ENCODE measurements around the gene POLR3H.
"Not testable (repeated sequence)": the region's sequence is repeated elsewhere in the genome, so short reads cannot be mapped to it uniquely, and the experiment has no call there.

Gene POLR3H

DNA sequence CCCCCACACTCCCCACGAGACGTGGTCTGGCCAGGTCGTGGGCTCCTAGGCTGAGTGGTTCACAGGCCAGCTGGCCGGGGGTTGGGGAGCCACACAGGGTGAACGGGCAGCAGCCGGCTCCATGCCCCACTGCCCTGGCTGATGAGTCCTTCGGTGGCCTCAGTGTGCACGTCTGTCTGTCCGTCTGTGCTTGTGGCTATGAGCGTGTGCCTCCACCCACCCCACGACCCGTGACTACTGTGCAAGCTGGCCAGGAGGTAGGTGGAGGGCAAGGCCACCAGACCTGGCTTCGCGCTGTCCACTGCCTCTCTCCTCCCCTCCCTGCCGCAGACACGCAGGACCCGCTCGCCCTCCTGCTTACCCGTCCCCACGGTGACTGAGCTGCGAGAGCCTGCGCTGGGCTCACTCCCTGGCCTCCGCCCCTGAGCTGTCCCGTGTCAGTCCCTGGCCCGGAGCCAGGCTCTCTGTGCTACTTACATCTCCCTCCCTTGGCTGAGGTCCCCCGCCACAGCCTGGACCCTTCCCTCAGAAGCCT is 30.6 kb upstream of the POLR3H start:
- H3K4me3 ChIP-seq (ENCODE audit: low read depth, low read length), result no peak overlapping the region
- DNase-seq (ENCODE audit: low read depth), result no peak
- TF ChIP-seq, protein P1, sequence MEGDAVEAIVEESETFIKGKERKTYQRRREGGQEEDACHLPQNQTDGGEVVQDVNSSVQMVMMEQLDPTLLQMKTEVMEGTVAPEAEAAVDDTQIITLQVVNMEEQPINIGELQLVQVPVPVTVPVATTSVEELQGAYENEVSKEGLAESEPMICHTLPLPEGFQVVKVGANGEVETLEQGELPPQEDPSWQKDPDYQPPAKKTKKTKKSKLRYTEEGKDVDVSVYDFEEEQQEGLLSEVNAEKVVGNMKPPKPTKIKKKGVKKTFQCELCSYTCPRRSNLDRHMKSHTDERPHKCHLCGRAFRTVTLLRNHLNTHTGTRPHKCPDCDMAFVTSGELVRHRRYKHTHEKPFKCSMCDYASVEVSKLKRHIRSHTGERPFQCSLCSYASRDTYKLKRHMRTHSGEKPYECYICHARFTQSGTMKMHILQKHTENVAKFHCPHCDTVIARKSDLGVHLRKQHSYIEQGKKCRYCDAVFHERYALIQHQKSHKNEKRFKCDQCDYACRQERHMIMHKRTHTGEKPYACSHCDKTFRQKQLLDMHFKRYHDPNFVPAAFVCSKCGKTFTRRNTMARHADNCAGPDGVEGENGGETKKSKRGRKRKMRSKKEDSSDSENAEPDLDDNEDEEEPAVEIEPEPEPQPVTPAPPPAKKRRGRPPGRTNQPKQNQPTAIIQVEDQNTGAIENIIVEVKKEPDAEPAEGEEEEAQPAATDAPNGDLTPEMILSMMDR (IDR thresholded peaks at IDR 0.05; ENCODE audit: control insufficient read depth, extremely low read depth, insufficient read depth), result no peak

DNA sequence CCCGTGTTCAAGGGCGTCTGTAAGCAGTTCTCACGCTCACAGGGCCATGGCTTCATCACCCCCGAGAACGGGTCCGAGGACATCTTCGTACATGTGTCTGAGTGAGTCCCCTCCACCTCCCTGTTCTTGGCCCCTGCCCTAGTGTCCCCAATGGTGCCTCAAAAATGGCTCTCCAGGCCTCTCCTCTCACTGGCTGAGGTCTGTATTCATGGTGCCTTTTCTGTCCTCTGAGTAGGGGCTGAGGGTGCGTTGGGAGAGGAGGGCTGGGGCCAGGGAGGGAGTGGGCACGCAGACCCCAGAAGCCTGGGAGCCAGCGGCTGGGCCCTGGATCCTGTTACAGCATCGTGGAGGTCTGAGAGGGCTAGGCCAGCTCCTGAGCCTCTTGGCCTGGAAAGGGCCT is 29.4 kb upstream of the POLR3H start:
- no peak overlapping the region for H3K4me3 ChIP-seq (ENCODE audit: low read depth, low read length)
- TF ChIP-seq, protein P1 (IDR thresholded peaks at IDR 0.05; ENCODE audit: control insufficient read depth, extremely low read depth, insufficient read depth), result no peak
- no peak for DNase-seq (ENCODE audit: low read depth)

DNA sequence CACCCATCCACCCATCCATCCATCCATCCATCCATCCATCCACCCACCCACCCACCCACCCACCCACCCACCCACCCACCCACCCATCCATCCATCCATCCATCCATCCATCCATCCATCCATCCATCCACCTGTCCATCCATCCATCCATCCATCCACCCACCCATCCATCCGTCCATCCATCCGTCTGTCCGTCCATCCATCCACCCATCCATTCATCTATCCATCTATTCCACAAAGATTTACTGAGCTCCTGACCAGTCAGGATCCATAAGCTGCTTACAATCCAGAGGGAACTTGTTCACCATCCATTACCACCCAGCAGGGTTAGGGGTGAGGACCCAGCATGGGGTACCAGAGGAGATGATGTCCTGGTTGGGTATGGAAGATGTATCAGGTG is 28.0 kb upstream of the POLR3H start:
- H3K4me3 ChIP-seq (ENCODE audit: low read depth, low read length); DNase-seq (ENCODE audit: low read depth): not testable (repeated sequence)

DNA sequence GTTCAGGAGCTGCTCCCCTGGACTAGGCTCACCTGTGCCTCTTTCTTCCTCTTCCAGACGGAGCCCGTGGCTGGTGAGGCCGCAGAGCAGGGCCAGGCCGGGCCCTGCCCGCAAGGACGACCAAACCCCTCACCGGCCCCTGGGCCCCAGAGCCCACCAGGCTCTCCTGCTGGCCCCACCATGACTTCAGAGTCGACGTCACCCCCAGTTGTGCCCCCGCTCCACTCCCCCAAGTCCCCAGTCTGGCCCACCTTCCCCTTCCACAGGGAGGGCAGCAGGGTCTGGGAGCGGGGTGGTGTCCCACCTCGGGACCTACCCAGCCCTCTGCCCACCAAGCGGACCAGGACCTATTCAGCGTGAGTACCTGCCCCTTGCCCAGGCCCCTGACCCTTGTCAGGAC is 27.5 kb upstream of the POLR3H start:
- TF ChIP-seq, protein P1 (IDR thresholded peaks at IDR 0.05; ENCODE audit: control insufficient read depth, extremely low read depth, insufficient read depth), result no peak
- no peak for DNase-seq (ENCODE audit: low read depth)
- H3K4me3 ChIP-seq (ENCODE audit: low read depth, low read length), result no peak overlapping the region

DNA sequence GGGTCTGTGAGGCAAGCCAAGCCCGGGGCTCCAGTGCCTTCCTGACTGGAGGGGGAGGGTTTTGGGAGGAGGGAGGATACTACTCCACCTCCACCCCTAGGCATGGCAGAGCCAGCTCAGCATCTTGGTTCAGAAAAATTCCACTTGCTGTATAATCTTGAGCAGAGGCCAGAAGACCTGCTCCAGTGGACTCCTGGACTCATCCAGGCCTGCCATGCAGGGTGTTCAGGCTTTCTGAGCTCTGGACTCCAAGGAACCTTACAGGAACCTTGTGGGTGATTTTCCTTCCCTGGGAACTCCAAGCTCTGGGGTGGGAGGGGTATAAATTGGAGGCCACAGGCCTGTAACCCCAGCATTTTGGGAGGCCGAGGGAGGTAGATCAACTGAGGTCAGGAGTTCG is 26.0 kb upstream of the POLR3H start:
- TF ChIP-seq, protein P1 (IDR thresholded peaks at IDR 0.05; ENCODE audit: control insufficient read depth, extremely low read depth, insufficient read depth), result no peak
- no peak for DNase-seq (ENCODE audit: low read depth)
- H3K4me3 ChIP-seq (ENCODE audit: low read depth, low read length), result no peak overlapping the region

DNA sequence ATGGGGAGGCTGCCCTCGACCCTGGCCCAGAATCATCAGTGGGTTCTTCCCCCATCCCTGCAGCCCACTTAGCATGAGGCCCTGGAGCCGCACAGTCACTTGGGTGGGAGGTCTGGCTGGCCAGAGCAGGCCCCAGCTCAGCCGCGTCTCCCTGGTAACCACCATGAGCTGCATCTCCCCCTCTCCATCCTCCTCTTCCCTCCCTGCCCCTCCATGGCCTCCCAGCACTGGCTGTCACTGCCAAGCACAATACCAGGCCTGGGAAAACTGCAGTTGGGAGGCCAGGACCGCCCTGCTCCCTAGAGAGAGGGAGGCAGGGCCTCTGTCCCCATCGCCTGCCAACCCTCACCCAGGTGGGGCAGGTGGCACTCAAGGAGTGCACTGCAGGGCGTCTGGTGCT is 24.5 kb upstream of the POLR3H start:
- no peak overlapping the region for H3K4me3 ChIP-seq (ENCODE audit: low read depth, low read length)
- DNase-seq (ENCODE audit: low read depth), result no peak
- TF ChIP-seq, protein P1 (IDR thresholded peaks at IDR 0.05; ENCODE audit: control insufficient read depth, extremely low read depth, insufficient read depth), result no peak

DNA sequence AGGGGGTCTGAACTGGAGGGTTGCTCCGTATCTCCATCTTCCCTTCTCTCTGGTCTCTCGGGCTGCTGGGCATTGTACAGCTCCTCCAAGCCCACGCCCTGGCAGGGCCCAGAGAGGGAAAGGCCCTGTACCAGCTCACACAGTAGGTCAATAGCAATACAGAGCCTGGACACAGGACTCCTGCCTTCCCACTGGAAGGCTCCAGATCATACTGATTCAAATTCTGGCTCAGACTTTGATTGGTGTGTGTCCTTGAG is 23.2 kb upstream of the POLR3H start:
- no peak overlapping the region for H3K4me3 ChIP-seq (ENCODE audit: low read depth, low read length)
- no peak for DNase-seq (ENCODE audit: low read depth)
- TF ChIP-seq, protein P1 (IDR thresholded peaks at IDR 0.05; ENCODE audit: control insufficient read depth, extremely low read depth, insufficient read depth), result no peak
